GM15510 (cell line): ENCODE results near the gene HTRA1.

ENCODE experiments used
- POLR2A ChIP-seq: IDR thresholded peaks from 3 replicates; pipeline ENCODE4 v1.6.1; 2011; ENCODE audit warnings: borderline replicate concordance; ENCODE audit not compliant: insufficient read length; ENCODE audit errors: extremely low read depth

The HTRA1 gene

DNA sequence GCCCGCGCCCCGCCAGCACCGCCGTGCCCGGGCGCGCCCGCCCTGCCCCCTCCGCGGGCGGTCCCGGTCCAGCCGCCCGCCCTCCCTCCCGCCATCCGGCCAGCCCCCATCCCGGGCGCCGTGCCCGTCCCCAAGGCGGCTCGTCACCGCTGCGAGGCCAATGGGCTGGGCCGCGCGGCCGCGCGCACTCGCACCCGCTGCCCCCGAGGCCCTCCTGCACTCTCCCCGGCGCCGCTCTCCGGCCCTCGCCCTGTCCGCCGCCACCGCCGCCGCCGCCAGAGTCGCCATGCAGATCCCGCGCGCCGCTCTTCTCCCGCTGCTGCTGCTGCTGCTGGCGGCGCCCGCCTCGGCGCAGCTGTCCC lies at the start of gene HTRA1:
TSS of gene HTRA1 (plus strand) at position 187 of the 362 bp plus-strand sequence. CDS start at position 287, 100 bp downstream.
- TF ChIP-seq POLR2A, result no peak

DNA sequence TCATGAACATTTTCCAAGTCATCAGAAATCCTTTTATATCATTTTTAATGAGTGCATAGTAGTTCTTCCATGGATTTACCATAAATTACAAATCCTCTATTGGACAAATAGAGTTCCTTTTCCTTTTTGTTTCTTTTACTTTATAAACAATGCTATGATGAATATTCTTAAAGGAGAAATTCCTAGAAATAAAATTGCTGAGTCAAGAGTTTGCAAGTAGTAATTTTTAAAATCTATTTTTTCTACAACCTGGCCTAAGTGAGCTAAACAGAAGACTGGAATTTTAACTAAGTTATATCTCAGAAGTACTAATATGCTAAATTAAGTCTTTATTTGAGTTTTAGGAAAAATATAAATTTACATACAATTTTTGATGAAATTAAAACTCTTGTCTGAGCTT lies 48.0 kb upstream of the HTRA1 start:
- no peak for TF ChIP-seq POLR2A

DNA sequence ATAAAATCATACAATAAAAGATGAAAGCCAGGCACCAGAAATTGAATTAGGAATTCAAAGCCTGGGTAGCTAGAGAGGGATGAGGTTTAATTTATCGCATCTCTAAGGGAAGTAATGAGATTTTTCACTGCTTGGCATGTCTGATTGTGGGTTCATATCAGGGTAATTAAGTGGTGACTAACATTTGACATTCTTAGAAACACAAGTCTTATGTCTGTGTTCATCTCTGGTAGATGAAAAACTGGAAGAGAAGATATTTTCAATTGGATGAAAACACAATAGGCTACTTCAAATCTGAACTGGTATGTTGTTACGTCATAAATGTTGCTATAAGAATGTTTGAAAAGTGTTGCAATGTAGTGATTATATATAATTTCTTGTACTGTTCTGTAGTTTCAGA lies 43.7 kb upstream of the HTRA1 start:
- no peak for TF ChIP-seq POLR2A

DNA sequence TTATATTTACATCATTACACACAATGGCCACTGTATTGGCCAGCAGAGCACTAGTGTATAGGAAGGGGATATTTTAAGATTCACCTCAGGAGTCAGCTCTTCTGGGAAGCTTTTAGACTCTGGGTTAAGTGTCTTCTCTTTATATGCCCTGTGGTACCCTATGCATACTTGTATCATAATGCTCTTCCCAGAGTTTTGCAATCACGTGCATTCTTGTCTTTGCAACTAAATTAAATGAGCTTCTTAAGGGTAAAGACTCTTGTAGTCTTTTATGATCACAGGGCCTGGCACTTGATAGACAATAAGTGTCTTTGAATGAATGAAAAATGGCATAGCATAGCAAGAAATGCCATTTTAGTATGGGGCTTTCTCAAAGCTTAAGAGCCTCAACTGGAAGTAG lies 42.3 kb upstream of the HTRA1 start:
- no peak for TF ChIP-seq POLR2A

DNA sequence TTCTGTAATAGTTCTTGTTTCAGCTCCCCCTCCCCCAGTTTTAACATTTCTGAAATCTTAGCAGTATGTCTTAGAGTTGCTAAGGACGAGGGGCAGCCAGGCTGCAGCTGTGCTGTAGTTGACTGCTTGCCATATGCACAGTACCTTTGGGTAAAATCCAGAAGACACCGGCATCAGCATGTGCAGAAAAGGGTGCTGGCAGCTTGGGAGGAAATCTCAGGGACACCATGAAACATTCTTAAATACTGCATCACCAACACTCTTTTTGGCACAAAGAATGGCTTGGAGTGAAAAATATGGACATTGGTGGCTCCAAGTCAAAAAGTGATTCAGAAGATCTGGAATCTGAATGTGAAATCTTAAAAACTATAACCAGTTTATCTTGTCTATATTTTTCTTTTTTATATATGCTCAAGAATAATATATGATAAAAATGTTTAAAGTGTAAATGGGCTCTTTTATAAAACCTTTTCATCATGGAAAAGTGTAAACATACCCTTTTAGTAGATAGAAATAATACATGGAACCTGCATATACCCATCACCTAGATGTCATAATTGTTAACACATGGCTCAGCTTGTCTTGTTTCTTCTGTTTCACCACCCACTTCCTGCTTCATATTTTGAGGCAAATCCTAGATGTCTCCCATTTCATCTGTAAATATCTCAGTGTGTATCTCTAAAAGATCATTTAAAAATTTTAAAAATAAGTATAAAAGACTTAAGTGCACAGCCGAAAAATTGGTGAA lies 41.3 kb upstream of the HTRA1 start:
- TF ChIP-seq POLR2A, result no peak

DNA sequence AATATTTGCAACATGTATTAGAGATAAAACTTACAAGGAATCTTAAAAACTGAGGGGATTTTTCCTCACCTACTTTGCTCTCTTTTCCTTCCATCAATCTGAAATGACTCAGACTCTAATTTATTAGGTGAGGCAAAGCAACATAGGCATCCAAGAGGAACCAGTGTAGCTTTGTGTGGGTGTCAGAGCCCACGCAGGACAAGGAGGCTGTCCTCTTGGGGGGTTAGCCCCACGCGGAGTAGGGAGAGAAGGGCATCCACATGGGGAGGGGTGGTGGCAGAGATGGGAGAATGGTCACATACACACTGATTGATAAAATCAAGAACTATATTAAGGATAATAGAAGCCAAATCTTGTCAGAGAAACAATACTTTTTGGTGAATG lies 40.7 kb upstream of the HTRA1 start:
- TF ChIP-seq POLR2A, result no peak

DNA sequence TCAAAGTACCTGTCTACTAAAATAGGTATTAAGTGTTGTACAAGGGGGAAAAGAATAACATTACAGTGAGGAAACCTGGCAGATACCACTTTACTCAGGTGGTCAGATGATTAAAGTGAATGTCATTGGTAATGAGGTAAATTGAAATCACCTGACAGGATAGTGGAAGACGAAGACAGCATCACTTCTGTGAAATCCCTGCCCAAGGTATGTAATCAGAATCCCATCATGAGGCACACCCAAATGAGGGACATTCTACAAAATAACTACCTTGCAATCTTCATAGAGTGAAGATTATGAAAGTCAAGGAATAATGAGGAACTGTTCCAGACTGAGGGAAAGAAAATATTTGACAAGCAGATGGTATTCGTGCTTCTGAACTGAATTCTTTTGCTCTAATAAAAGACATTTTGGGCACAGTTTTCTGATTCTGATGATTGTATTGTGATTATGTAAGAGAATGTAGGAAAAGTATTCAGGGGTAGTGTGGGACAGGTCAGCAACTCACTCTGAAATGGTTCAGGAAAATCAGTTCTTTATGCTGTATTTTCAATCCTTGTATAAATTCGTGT lies 40.2 kb upstream of the HTRA1 start:
- no peak for TF ChIP-seq POLR2A

DNA sequence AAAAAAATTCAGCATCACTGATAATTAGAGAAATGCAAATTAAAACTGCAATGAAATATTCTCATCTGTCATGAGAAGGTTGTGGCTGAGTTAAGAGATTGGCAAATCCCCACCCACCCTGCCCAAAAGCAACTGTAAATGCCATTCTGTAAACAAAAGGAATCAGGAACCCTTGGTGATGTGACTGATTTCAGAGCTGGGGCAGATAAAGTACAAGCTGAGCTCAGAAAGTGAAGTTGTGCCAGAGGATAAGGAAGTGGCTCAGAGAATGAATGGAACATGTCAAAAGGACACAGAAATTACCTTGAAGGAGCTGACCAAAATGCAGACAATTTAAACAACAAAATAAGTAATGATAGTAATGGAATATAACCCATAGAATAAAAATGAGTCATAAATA lies 39.6 kb upstream of the HTRA1 start:
- TF ChIP-seq POLR2A, result no peak

DNA sequence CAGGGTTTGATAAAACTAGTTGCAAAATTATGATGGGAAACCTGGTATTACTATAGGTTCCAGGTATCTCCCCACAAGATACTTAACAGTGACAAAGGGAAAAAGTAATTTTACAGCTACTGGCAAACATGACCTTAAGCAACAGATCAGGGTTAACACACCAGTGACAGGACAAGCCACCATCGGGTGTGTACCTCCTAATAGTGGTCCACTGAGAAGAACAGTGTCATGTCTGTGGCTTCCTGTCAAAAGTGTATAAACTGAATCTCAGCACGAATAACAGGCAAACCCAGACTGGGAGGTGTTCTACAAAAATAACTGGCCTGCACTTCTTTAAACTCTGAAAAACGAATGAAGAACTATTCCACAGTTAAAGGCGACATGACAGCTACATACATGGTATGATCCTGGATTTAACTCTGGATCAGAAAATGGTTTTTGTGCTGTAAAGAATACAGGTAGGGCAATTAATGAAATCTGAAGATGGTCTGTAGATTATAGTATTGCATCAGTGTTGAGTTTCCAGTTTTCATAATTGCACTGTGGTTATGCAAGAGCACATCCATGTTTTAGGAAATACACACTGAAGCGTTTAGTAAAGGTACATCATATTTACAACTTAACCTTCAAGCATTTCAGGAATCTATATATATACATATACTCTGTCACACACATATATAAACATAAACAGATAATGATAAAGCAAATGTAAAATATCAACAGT lies 38.9 kb upstream of the HTRA1 start:
- no peak for TF ChIP-seq POLR2A

DNA sequence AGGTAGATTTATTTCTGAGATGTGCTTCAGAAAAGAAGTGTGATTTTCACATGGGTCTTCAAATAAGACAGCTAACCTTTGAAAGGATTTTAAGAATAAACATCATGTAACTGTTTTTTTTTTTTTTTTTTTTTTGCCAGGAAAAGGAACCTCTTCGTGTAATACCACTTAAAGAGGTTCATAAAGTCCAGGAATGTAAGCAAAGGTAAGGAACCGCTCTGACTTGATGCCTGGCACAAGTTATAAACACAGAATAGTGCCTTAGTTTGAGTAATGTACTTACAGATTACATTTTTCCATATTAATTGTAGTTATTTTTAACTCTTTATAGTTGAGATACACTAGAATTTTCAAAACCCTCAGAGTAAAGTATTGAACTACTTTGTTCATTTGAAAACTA lies 37.3 kb upstream of the HTRA1 start:
- TF ChIP-seq POLR2A, result no peak

DNA sequence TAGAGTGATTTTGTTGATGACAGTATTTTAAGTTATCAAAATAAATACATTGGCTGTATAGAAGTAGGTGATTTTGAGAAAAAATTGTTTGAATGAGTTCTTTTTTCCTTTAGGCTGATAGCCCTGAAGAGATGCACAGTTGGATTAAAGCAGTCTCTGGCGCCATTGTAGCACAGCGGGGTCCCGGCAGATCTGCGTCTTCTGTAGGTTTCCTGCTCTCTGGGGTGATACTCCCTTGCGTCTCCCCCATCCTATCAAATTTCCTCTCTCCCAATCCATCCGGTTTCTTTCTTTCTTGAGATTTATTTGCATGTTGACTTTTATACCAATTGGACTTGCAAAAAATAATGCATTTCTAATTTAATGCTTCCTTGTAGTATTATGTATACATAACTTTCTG lies 34.5 kb upstream of the HTRA1 start:
- no peak for TF ChIP-seq POLR2A

DNA sequence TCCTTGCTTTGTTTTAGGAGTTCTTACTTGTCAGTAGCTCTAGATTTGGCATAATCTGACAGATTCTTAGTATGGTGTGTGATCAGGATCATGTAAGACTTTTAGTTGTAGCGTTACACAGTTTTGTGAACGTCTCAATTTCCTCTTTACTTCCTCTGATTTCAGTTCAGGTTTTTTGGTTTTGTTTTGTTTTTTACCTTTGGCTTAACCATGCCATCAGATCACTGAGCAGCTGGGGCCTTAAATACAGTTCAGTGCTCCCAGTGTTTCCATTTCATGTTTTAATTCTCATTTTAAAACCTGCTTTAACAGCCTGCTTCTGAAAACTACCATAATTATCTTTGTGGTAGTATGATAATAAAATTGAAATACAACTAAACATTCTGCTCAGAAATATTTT lies 34.1 kb upstream of the HTRA1 start:
- no peak for TF ChIP-seq POLR2A

DNA sequence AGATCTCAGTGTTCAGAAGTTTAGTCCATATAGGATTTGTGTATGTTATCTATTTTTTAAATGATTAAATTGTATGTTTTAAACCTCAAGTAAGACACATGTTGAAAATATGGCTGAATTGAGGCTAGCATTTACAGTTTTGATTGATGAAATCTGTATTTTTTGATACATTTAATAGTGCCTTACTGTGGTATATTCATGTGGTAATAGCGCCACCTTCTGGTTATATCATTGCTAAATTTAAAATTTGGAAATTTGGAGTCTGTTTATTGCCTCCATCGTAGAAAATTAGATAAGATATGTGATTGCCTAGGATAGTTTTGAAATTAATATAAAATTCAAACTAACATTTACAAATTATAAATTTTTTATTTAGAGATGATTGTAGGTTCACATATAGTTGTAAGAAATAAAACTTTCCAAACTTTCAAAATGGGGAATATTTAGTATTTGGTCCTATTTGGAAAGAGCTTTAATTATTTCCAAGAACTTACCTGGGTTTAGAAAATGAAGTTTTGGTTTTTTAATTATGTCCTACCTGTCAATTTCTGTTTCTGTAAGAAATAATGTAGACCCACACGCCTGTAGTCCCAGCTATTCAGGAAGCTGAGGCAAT lies 26.0 kb upstream of the HTRA1 start:
- TF ChIP-seq POLR2A, result no peak

DNA sequence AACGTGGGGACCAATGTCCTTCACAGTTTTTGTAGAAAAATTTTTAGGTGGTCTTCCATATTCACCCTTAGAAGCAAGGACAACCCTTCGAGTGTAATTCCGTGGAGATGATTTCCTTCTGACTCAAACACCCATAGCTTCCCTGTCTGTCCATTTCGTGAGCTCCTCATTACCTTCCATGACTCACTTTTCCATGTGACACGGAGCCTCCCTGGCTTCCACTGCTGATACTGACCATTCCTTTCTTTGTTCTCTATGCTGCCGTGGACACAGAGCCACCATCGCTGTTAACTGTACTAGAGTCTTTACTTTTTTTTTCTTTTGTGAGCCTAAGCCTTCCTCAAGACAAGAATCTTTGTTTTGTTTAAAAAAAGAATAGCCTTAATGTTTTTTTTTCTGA lies 19.4 kb upstream of the HTRA1 start:
- TF ChIP-seq POLR2A, result no peak

DNA sequence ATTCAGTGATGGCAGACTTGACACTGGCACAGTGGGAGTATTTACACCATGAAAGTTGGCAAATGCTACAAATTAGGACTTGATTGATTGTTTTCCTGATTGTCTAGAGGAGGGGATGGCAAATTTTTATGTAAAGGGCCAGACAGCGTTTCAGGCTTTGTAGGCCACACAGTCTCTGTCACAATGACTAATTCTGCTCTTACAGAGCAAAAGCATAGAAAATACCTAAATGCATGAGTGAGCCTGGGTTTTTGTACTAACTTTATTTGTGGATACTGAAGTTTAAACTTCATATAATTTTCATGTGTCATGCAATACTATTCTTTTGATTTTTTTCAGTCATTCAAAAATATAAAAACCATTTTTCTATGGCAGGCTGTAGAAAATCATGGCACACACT lies 15.9 kb upstream of the HTRA1 start:
- no peak for TF ChIP-seq POLR2A
